HEK293 (cell line): ENCODE results near the gene IRF6.

Experiments used
- CTCF ChIP-seq: fragments of 450-650 bp; formaldehyde crosslinking; IDR thresholded peaks from 2 replicates; pipeline ENCODE4 v1.5.1; 2016; ENCODE audit warnings: missing biosample characterization, missing genetic modification characterization
- SCRT1 ChIP-seq: fragments of 450-650 bp; formaldehyde crosslinking; IDR thresholded peaks from 2 replicates; pipeline ENCODE4 v1.5.1; 2016; ENCODE audit warnings: missing biosample characterization, missing genetic modification characterization, borderline replicate concordance
- ZBTB44 ChIP-seq: fragments of 450-650 bp; IDR thresholded peaks from 2 replicates; pipeline ENCODE4 v1.5.1; 2018; ENCODE audit warnings: missing biosample characterization, mild to moderate bottlenecking, missing genetic modification characterization
- ZNF133 ChIP-seq: fragments of 450-650 bp; formaldehyde crosslinking; IDR thresholded peaks from 2 replicates; pipeline ENCODE4 v1.5.1; 2016; ENCODE audit warnings: missing biosample characterization, missing genetic modification characterization
- ZNF280D ChIP-seq: fragments of 450-650 bp; formaldehyde crosslinking; IDR thresholded peaks from 2 replicates; pipeline ENCODE4 v1.5.1; 2016; ENCODE audit warnings: missing biosample characterization, missing genetic modification characterization

- TF ChIP-seq CTCF (tag by site-specific recombination) (no peak), ZNF280D (tag by site-specific recombination) (no peak), SCRT1 (tag by site-specific recombination) (no peak), ZBTB44 (no peak), ZNF133 (tag by site-specific recombination) (no peak)
Observed at GRCh38 chr1:209816923-209817322, 11.0 kb upstream of the IRF6 start.
